ENCODE measurements around the gene BAHCC1.

BAHCC1 gene

DNA sequence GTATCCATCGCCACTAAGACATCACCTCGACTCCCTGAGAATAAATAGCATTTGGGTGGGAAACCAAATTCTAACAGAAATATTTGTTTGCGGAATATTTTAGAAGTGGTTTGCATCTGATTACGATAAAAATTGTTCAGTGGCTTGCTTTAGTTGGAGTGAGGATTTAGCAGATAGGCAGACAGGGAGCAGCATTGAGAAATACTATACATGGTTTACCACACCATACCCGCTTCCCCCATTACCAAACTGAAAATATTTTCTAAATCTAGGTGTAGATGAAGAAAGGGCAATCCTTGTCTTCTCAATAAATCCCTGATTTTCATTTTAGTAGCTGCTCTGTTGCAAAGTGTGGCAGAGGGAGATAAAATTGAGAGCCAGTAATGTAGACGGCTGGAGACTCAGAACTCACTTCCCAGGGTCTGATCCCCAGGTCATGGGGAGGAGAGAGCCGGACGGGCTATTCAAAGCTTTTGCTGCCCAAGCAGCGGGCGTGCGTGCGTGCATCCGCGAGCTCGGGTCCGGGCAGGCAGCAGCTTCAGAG lies 808 bp upstream of the BAHCC1 start:
- no peak overlapping the region for H3K27ac ChIP-seq (ENCODE audit: low read length)

DNA sequence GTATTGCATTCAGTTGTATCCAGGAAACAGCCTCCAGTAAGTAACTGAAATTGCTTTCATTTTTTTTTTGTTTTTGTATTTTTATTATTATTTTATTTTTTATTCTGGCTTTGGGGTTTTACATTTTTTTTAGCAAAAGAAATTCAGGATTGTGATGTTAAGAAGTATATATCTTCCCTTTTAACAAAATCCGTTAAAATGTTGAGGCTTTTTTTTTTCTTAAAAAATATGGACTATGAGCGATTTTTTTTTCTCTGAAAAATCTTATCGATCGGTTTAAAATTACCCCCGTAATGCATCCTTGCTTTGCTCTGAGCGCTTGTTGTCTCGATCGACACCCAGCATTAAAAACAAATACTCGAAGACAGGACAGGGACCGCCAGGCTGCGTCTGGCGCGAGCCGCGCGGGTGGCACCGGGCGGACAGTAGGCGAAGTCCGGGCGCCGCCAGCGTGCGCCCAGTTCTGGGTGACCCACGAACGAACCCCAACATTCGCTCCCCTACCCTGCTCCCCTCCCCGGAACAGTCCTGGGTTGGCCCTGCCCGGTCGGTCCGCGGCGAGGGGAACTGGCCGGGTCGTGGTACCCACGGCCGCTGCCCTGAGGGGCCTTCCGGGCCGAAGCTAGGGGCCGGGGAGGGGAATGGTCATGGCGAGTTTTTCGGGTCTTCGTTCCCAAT lies 482 bp downstream of the BAHCC1 start:
- Histone ChIP-seq H3K4me2 (ENCODE audit: low read length) (no peak overlapping the region), H3K79me2 (ENCODE audit: low read length) (no peaks in the 10 kb centered on the region), H4K20me1 (ENCODE audit: insufficient read depth, low read length) (no peaks in the 10 kb centered on the region), H3K9ac (ENCODE audit: low read length) (no peak overlapping the region), H3K27me3 (ENCODE audit: low read depth, low read length) (no peaks in the 10 kb centered on the region), H3K9me3 (ENCODE audit: insufficient read depth, low read length) (no peaks in the 10 kb centered on the region), H3K27ac (ENCODE audit: low read length) (no peak overlapping the region), H2AFZ (ENCODE audit: low read depth, low read length) (no peak overlapping the region), H3K36me3 (replicated peaks; ENCODE audit: low read depth, low read length) (no peaks in the 10 kb centered on the region), H3K4me3 (ENCODE audit: low read length) (no peak overlapping the region), H3K4me1 (ENCODE audit: low read length) (no peaks in the 10 kb centered on the region)
- TF ChIP-seq EZH2phosphoT487 (IDR thresholded peaks at IDR 0.05; ENCODE audit: low read depth), result no peak
- TF ChIP-seq, protein P1, sequence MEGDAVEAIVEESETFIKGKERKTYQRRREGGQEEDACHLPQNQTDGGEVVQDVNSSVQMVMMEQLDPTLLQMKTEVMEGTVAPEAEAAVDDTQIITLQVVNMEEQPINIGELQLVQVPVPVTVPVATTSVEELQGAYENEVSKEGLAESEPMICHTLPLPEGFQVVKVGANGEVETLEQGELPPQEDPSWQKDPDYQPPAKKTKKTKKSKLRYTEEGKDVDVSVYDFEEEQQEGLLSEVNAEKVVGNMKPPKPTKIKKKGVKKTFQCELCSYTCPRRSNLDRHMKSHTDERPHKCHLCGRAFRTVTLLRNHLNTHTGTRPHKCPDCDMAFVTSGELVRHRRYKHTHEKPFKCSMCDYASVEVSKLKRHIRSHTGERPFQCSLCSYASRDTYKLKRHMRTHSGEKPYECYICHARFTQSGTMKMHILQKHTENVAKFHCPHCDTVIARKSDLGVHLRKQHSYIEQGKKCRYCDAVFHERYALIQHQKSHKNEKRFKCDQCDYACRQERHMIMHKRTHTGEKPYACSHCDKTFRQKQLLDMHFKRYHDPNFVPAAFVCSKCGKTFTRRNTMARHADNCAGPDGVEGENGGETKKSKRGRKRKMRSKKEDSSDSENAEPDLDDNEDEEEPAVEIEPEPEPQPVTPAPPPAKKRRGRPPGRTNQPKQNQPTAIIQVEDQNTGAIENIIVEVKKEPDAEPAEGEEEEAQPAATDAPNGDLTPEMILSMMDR (IDR thresholded peaks at IDR 0.05; ENCODE audit: low read depth, low read length), result no peak

More for the DNA sequence above, 808 bp upstream of the BAHCC1 start:
- Histone ChIP-seq H3K4me3 (ENCODE audit: low read length) (no peak overlapping the region), H3K27me3 (ENCODE audit: low read depth, low read length) (no peaks in the 10 kb centered on the region), H3K4me2 (ENCODE audit: low read length) (no peak overlapping the region), H3K4me1 (ENCODE audit: low read length) (no peaks in the 10 kb centered on the region), H3K9me3 (ENCODE audit: insufficient read depth, low read length) (no peaks in the 10 kb centered on the region), H2AFZ (ENCODE audit: low read depth, low read length) (no peak overlapping the region), H4K20me1 (ENCODE audit: insufficient read depth, low read length) (no peaks in the 10 kb centered on the region), H3K36me3 (replicated peaks; ENCODE audit: low read depth, low read length) (no peaks in the 10 kb centered on the region), H3K79me2 (ENCODE audit: low read length) (no peaks in the 10 kb centered on the region), H3K9ac (ENCODE audit: low read length) (no peak overlapping the region)
- no peak for TF ChIP-seq EZH2phosphoT487 (IDR thresholded peaks at IDR 0.05; ENCODE audit: low read depth)
- TF ChIP-seq, protein P1 (IDR thresholded peaks at IDR 0.05; ENCODE audit: low read depth, low read length), result no peak

DNA sequence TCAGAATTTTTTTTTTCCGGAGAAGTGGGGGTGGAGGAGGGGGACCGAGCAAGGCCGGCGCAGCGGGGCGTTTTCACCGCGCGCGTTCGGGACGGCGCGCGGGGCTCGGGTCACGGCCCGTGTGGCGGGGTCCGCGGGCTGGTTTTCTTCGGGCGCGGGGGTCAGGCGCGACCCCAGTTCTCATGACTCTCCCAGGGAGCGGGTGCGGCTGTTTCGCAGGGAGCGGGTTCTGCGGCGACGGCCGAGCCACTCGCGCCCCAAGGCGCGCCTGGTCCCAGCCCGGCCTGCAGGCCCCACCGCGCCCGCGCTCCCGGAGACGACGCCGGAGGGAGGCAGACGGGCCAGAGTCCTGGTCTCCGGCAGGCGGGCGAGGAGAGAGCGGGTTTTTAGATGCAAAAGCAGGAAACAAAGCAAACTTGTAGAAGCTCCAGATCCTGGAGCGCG lies 1.0 kb downstream of the BAHCC1 start:
- Histone ChIP-seq H3K4me3 (ENCODE audit: low read length) (no peak overlapping the region), H3K27ac (ENCODE audit: low read length) (no peak overlapping the region), H4K20me1 (ENCODE audit: insufficient read depth, low read length) (no peaks in the 10 kb centered on the region), H3K4me1 (ENCODE audit: low read length) (no peaks in the 10 kb centered on the region), H3K9ac (ENCODE audit: low read length) (no peak overlapping the region), H3K9me3 (ENCODE audit: insufficient read depth, low read length) (no peaks in the 10 kb centered on the region), H2AFZ (ENCODE audit: low read depth, low read length) (no peak overlapping the region), H3K4me2 (ENCODE audit: low read length) (no peak overlapping the region), H3K79me2 (ENCODE audit: low read length) (no peaks in the 10 kb centered on the region), H3K27me3 (ENCODE audit: low read depth, low read length) (no peaks in the 10 kb centered on the region), H3K36me3 (replicated peaks; ENCODE audit: low read depth, low read length) (no peaks in the 10 kb centered on the region)
- no peak for TF ChIP-seq EZH2phosphoT487 (IDR thresholded peaks at IDR 0.05; ENCODE audit: low read depth)
- TF ChIP-seq, protein P1 (IDR thresholded peaks at IDR 0.05; ENCODE audit: low read depth, low read length), result no peak

DNA sequence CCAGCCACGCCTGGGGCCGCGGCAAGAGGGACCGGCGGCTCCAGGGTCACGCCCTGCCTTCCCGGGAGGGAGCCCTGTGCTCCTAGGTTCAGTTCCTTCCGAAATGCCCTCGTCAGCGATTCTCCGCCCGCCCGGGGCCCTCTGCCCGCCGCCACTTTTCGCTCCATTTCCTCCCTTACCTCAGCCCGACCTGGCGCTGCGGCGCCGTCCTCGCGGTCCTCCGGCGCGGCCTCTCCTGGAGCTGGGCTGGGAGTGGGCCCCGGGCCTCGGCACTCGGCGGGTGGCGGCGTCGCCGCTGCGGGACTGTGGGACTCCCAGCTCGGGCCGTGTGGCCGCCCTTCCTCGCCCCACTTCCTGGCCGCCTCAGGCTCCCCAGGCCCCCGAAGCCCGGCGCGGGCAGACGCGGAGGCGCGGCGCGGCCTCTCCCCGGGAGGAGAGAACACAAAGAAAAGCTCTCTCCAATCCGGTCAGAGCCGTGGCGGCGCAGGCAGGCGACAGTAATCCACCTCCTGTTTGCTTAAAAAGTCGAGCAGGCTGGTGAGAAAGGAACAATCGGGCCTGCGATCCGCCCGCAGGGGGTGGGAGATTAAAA lies 1.6 kb downstream of the BAHCC1 start:
- H4K20me1 ChIP-seq (ENCODE audit: insufficient read depth, low read length), result no peaks in the 10 kb centered on the region
- H3K27ac ChIP-seq (ENCODE audit: low read length), result no peak overlapping the region
- TF ChIP-seq EZH2phosphoT487 (IDR thresholded peaks at IDR 0.05; ENCODE audit: low read depth), result no peak
- TF ChIP-seq, protein P1 (IDR thresholded peaks at IDR 0.05; ENCODE audit: low read depth, low read length), result no peak
- no peak overlapping the region for H3K9ac ChIP-seq (ENCODE audit: low read length)
- H3K79me2 ChIP-seq (ENCODE audit: low read length), result no peaks in the 10 kb centered on the region
- no peaks in the 10 kb centered on the region for H3K4me1 ChIP-seq (ENCODE audit: low read length)
- H3K9me3 ChIP-seq (ENCODE audit: insufficient read depth, low read length), result no peaks in the 10 kb centered on the region
- no peaks in the 10 kb centered on the region for H3K27me3 ChIP-seq (ENCODE audit: low read depth, low read length)
- H3K4me2 ChIP-seq (ENCODE audit: low read length), result no peak overlapping the region
- H3K4me3 ChIP-seq (ENCODE audit: low read length), result no peak overlapping the region
- no peaks in the 10 kb centered on the region for H3K36me3 ChIP-seq (replicated peaks; ENCODE audit: low read depth, low read length)
- H2AFZ ChIP-seq (ENCODE audit: low read depth, low read length), result no peak overlapping the region

Data from OCI-LY3 (cell line).